ENCODE results near the gene CACNG6.
"Not testable (repeated sequence)": the region's sequence is repeated elsewhere in the genome, so short reads cannot be mapped to it uniquely, and the experiment has no call there.

CACNG6 gene

DNA sequence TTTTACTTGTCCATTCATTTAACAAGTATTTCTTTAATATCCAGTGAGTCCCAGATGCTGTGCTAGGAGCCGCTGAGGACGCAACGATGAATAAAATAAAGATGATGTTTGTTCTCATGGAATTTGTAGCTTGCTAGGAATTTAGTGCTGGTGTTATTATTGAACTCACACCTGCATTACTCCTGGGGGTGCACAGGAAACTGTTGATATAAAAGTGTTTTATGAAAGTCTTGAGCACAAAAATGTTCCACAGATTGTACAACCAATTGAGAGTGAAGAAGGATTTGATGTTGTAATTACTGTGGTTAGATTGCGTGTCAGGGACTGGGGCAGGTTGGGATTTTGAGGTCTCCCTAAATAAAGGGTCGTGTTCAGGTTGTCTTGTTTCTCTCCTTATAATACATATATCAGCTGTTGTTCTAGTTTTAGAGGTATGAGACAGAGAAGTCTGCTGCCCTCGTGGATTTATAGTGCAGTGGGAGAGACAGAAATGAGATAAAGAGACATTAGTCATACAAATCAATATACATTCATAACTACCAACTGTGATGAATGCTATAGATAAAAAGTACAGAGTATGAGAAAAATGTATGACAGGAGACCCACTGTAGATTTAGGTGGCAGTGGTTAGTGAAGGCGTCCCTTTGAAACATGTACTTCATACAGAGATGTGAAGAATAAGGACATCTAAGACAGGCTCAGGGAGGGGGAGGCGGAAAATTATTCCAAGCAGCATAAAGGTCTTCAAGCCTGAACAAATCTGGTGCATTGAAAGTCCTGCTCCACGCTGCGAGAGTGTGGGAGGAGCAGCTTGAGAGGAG, 11.3 kb downstream of the CACNG6 start:
- DNase-seq: no peak

- no peak for DNase-seq
Observed at GRCh38 chr19:54009440-54009839, 18.0 kb downstream of the CACNG6 start.

DNA sequence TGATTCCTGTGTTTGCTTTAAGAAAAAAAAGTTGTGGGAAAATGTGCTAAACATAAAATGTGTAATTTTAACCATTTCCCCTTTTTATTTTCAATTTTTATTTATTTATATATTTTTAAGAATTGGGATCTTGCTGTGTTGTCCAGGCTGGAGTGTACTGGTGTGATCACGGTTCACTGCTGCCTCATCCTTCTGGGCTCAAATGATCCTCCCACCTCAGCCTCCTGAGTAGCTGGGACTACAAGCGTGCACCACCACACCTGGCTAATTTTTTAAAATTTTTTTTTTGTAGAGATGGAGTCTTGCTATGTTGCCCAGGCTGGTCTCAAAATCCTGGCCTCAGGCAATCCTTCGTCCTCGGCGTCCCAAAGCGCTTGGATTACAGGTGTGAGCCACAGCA, 19.0 kb downstream of the CACNG6 start:
- no peak for DNase-seq

DNA sequence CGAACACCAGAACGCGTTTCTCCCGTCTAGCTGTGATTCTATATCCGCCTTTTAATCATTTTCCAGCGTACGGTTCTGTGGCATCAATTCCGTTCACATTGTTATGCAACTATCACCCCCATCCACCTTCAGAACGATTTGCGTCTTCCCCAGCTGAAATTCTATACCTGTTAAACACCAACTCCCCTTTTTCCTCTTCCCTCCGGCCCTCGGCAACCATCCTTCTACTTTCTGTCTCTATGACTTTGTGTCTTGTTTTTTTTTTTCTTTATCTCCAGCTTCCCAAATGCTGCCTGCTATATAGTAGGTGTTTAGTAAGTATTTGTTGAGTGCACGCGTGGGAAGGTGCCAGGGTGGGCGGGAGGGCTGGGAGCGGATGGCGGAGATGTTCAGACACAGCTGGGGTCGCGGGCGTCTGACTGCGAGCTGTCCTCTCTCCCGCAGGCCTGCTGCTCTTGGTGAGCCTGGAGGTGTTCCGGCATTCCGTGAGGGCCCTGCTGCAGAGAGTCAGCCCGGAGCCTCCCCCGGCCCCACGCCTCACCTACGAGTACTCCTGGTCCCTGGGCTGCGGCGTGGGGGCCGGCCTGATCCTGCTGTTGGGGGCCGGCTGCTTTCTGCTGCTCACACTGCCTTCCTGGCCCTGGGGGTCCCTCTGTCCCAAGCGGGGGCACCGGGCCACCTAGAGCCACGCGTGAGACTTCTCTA, 20.2 kb downstream of the CACNG6 start:
- no peak for DNase-seq

DNA sequence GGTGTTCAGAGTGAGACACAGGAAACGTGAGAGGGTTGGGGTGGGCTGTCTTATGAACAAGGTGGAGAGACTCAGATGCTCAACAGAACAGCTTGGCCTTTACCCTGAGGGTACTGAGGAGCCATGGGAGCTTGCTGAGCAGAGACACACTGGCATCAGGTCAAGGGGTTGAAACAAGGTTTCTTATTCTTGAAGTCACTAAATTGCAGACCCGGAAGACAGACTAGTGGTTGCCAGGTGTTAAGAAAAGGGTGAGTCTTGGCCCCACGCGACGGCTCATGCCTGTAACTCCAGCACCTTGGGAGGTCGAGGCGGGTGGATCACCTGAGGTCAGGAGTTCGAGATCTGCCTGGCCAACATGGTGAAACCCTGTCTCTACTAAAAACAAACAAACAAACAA, 22.4 kb downstream of the CACNG6 start:
- no peak for DNase-seq

DNA sequence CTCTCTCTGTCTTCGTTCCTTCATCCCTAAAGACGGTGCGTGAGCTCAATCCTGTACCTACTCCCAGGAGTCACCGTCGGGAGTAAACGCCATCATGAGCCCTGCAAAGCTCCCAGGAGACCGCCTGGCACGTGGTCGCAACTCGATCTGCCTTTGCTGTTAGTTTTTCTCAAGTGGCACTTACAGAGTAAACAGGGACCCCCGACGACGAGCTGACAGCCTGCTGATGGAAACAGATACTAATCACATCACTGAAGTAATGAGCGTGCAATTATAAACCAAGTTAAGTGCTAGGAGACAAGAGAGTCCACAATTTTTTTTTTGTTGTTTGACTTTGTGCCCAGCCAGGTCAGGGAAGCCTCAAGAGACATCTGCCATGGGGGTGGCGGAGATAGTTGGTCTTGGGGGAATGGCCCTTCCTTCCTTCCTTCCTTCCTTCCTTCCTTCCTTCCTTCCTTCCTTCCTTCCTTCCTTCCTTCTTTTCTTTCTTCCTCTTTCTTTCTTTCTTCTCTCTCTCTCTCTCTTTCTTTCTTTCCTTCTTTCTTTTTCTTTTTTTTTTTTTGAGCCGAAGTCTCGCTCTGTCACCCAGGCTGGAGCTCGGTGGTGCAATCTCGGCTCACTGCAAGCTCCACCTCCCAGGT, 23.6 kb downstream of the CACNG6 start:
- DNase-seq: no peak

- DNase-seq: peak; percentile 49
Observed at GRCh38 chr19:54017261-54017660, 25.8 kb downstream of the CACNG6 start.

DNA sequence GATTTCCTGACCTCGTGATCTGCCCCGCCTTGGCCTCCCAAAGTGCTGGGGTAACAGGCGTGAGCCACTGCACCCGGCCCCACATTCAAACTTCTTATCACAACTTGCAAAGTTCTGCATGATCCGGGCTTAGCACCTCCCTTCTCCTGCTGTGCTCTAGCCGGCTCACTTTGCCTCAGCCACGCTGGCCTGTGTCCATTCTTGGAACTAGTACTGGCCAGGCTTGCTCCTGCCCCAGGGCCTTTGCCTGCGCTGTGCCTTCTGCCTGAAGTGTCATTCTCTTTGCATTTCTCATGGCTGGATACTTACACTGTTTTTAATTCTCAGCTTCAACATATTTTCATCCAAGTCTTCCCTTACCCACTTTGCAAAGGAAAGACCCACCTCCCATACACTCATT, 29.9 kb downstream of the CACNG6 start:
- no peak for DNase-seq

DNA sequence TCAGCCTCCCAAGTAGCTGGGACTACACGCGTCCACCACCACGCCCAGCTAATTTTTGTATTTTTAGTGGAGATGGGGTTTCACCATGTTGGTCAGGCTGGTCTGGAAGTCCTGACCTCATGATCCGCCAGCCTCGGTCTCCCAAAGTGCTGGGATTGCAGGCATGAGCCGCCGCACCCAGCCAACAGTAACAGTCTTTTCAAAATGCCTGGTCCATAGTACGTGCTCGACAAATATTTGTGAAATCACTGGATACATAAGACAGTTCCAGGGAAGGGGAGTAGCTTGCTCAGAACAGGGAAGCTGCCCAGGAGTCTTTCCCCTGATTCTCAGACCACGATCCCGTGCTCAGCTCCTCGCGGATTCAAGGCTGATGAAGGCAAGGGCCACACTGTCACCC, 30.5 kb downstream of the CACNG6 start:
- DNase-seq: no peak

DNA sequence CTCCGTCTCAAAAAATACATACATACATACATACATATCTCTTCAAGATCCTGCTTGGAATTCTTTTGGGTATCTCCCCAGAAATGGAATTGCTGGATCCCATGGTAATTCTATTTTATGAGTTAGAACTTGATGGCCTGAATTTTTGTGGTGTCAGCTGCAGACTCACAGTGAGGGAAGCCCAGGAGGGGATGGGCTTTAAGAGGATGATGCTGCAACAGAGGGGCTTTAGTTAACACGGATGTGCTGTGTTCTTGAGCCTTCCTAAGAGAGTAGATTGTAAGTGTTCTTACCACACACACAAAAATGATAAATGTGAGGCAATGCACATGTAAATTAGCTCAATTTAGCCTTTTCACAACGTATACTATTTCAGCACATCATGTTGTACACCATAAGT, 31.8 kb downstream of the CACNG6 start:
- DNase-seq: no peak

DNA sequence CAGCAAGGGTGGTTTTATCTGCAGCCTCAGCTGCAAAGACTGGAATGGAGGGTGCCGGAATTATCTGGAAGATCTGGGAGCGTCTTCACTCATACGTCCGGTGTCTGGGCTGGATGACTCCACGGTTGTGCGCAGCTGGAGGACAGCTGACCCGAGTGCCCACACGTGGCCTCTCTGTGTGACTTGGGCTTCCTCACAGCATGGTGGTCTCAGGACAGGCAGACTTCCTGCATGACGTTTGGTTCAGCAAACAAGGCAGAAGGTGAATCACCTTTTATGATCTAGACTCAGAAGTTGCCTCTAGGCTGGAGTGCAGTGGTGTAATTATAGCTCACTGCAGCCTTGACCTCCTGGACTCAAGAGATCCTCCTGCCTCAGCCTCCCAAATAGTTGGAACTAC, 33.2 kb downstream of the CACNG6 start:
- no peak for DNase-seq

GRCh38 chr19:54026656-54027055, 35.2 kb downstream of the CACNG6 start:
- DNase-seq: no peak

DNA sequence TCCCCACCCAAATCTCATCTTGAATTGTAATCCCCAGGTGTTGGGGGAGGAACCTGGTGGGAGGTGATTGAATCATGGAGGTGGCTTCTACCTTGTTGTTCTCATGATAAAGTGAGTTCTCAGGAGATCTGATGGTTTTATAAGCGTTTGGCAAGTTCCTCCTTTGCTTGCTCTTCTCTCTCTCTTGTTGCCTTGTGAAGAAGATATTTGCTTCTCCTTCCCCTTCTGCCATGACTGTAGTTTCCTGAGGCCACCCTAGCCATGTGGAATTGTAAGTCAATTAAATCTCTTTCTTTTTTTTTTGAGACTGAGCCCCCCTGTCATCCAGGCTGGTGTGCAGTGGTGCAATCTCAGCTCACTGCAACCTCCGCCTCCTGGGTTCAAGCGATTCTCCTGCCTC, 37.9 kb downstream of the CACNG6 start:
- DNase-seq: no peak

DNA sequence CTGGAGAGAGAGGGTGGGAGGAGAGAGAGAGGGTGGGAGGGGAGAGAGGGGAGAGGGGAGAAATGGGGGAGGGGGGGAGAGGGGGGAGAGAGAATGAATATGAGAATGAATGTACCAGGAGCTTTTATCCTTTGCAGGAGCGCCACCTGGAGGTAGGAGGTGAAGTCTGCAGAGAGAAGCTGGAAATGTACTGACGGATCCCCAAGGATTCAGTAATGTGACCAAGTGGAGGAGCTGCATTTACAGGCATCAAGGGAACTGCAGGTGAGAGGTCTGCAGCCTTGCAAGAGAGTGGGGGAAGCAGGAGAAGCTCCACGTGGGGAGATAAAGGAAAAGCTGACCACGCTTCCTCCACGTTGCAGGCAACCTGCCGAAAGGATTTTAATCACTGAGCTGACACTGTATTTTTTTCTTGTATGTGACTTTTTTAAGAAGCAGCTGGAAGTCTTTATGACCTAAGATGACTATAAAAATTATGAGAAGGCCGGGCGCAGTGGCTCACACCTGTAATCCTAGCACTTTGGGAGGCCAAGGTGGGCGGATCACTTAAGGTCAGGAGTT, 38.6 kb downstream of the CACNG6 start:
- DNase-seq: peak; percentile 34

- no peak for DNase-seq
Observed at GRCh38 chr19:54030895-54031586, 39.6 kb downstream of the CACNG6 start.

DNA sequence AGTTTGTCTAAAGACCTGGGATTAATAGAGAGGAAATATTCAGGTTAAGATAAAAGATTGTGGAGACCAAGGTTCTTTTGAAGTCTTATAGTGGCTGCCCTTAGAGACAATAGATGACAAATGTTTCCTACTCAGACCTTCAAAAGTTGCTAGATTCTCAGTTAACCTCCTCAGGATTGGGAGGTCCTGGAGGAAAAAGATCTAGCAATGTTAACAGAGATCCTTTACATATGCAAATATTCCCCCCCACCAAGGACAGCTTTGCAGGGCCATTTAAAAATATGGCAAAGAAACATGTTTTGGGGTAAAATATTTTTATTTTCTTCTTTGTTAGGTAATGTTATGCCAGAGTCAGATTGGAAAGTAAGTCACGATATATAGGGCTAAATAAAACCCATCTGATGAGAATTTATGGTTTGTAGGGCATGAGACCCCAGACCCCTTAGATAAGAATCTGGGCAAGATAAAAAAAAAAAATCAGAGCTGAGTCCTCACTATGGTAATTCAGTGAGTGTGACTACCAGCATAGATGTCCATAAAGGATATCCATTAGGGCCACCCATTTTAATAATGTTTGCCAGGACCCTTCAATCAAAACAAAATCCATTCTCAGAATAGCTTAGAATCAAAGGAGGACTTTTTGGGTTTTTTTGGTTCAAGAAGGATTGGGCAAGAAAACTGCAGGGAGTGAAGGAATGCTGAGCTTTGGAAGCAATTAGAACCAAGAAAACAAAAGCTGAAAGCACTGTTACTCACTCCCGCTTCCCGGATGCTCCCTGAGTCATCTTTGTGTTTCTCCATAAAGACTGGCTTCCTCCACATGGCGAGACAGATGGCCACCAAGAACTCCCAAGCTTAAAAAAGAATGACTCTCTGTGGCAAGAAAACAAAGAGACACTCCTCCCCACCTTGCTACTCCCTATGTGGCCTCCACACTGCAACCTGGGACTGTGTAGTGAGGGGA, 44.1 kb downstream of the CACNG6 start:
- DNase-seq: no peak

DNA sequence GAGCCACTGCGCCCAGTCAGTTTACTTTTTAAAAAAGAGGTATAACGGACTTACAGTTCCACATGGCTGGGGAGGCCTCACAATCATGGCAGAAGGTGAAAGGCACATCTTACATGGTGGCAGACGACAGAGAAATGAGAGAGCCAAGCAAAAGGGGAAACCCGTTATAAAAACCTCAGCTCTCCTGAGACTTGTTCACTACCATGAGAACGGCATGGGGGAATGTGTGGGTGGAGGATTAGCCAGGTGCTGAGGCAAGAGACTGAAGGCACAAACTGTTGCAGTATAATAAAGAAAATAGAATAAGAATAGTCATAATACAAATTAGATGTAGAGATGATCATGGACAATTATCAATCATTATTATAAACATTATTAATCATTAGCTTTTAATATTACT, 45.1 kb downstream of the CACNG6 start:
- not testable (repeated sequence) for DNase-seq

DNA sequence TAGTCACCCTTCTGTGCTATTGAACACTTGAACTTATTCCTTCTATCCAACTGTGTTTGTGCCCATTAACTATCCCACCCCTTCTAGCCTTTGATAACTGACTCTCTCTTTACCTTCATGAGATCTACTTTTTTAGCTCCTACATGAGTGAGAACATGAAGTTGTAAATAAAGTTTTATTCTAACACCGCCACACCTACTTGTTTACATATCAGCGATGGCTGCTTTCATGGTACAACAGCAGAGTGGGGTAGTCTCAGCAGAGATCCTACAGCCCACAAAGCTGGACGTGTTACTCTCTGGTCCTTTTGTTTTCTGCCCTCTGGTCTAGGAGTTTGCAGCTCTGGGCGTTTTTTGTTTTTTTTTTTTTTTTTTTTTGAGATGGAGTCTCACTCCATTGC, 48.6 kb downstream of the CACNG6 start:
- no peak for DNase-seq

DNA sequence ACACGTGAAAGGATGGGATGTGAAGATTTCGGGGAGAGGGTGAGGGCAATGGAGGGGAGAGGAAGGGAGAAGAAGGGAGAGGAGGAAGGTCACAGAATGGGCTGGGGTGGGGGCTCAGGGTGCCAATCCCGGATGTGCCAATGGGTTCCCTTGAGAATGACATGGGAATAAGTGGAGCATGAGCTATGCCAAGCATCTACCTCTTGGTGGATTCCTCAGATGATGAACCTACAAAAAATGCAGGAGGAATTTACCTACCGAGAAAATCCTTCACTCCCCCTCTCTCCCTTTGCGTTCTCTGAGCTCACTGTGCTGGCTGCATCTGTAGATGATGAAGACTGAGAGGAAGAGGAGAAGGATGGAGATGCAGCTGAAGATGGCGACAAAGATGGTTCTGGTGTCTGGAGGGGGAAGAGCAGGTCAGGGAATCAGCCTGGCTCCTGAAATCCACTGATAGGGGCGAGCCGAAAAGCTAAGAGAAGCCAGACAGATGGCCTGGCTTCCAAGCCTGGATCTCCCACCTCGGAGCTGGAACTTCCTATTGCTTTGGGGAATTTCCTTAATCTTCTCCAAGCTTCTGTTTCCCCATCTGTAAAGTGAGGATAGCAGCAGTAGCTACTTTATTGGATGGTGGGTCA, 50.7 kb downstream of the CACNG6 start:
- no peak for DNase-seq

DNA sequence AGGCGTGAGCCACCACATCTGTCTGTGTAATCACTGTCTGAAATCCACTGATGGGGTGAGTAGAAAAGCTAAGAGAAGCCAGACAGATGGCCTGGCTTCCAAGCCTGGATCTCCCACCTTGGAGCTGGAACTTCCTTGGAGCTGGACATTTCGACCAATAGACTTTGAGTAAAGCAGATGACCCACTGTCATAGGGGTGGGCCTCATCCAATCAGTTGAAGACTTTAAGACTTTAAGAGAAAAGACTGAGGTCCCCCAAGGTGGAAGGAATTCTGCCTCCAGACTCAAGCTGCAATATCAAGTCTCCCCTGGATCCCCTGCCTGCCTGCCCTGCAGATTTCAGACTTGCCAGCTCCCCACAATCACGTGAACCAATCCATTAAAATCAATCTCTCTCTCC, 51.6 kb downstream of the CACNG6 start:
- DNase-seq: no peak

DNA sequence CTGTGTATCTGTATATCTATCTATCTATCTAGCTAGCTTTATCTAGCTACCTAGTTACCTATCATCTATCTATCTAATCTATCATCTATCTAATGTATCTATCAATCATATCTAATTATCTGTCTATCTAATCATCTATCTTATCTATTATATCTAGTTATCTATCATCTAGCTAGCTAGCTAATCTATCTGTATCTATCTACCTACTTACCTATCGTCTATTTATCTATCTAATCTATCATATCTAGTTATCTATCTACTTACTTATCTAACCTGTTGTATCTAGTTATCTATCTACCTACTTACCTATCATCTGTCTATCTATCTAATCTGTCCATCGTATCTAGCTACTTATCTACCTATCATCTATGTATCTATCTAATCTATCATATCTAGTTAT, 54.3 kb downstream of the CACNG6 start:
- no peak for DNase-seq
